Loucy (cell line): Measurements from ENCODE around the gene ZNHIT6.
A peak's percentile ranks its signal among the peaks of the same experiment; 100 is the strongest.
"Not testable (repeated sequence)": the region's sequence is repeated elsewhere in the genome, so short reads cannot be mapped to it uniquely, and the experiment has no call there.

Experiments
- H2AFZ ChIP-seq: fragments of 200-600 bp; sonication (generic); 2 replicates; pipeline ENCODE4 v1.6.0; 2016; ENCODE audit warnings: antibody characterized with exemption, mild to moderate bottlenecking, low read length, moderate library complexity
- H3F3A ChIP-seq: fragments of 200-600 bp; 2 replicates; pipeline ENCODE4 v1.6.0; 2016; ENCODE audit warnings: antibody characterized with exemption, low read depth, mild to moderate bottlenecking
- H3K27me3 ChIP-seq: fragments of 200-600 bp; sonication (generic); 2 replicates; pipeline ENCODE4 v1.6.1; 2014; ENCODE audit warnings: low read length, mild to moderate bottlenecking; ENCODE audit not compliant: insufficient read depth, poor library complexity, severe bottlenecking
- H3K36me3 ChIP-seq: fragments of 200-600 bp; sonication (generic); 2 replicates; pipeline ENCODE4 v1.6.1; 2016; ENCODE audit warnings: low read length; ENCODE audit not compliant: insufficient read depth
- H3K4me1 ChIP-seq: fragments of 200-600 bp; sonication (generic); 2 replicates; pipeline ENCODE4 v1.5.1; 2014; ENCODE audit warnings: low read length, mild to moderate bottlenecking; ENCODE audit not compliant: insufficient read depth, poor library complexity, severe bottlenecking
- H3K4me2 ChIP-seq: fragments of 200-600 bp; sonication (generic); 2 replicates; pipeline ENCODE4 v1.6.0; 2014; ENCODE audit warnings: antibody characterized with exemption, low read length, low read depth, mild to moderate bottlenecking; ENCODE audit not compliant: poor library complexity, severe bottlenecking
- H3K4me3 ChIP-seq: fragments of 200-600 bp; sonication (generic); 2 replicates; pipeline ENCODE4 v1.5.1; 2014; ENCODE audit warnings: low read length, mild to moderate bottlenecking, mixed read lengths; ENCODE audit not compliant: poor library complexity, severe bottlenecking
- H3K79me2 ChIP-seq: fragments of 200-600 bp; sonication (generic); 2 replicates; pipeline ENCODE4 v1.6.1; 2014; ENCODE audit warnings: low read length; ENCODE audit not compliant: insufficient read depth
- H3K9ac ChIP-seq: fragments of 200-600 bp; sonication (generic); 2 replicates; pipeline ENCODE4 v1.6.0; 2014; ENCODE audit warnings: mild to moderate bottlenecking, low read depth, low read length, moderate library complexity; ENCODE audit not compliant: poor library complexity, severe bottlenecking
- H3K9me2 ChIP-seq: fragments of 200-600 bp; sonication (generic); replicated peaks from 2 replicates; pipeline ENCODE4 v1.6.1; 2016; ENCODE audit warnings: low read depth, low read length, mixed read lengths
- H3K9me3 ChIP-seq: fragments of 200-600 bp; sonication (generic); 2 replicates; pipeline ENCODE4 v1.6.1; 2014; ENCODE audit warnings: mild to moderate bottlenecking, antibody characterized with exemption, low read length, low read depth; ENCODE audit not compliant: insufficient read depth
- H4K20me1 ChIP-seq: fragments of 200-600 bp; sonication (generic); 2 replicates; pipeline ENCODE4 v1.6.0; 2014; ENCODE audit warnings: antibody characterized with exemption, low read length, mild to moderate bottlenecking; ENCODE audit not compliant: insufficient read depth, poor library complexity, severe bottlenecking
- CTCF ChIP-seq: fragments of 200-600 bp; sonication (generic); conservative IDR thresholded peaks from 2 replicates; pipeline ENCODE4 v1.5.1; 2014; ENCODE audit warnings: mild to moderate bottlenecking, antibody characterized with exemption, low read length
- EZH2phosphoT487 ChIP-seq: fragments of 200-600 bp; IDR thresholded peaks from 2 replicates; pipeline ENCODE4 v1.6.1; 2018; ENCODE audit warnings: antibody characterized with exemption, mild to moderate bottlenecking, moderate library complexity, borderline replicate concordance

Gene ZNHIT6

GRCh38 chr1:85718678-85719340 lies 10.6 kb upstream of the ZNHIT6 start:
- Histone ChIP-seq H3K4me2 (no peak overlapping the region), H3K79me2 (no peaks in the 10 kb centered on the region), H3K9me2 (no peaks in the 10 kb centered on the region), H3K27me3 (no peaks in the 10 kb centered on the region), H3K4me1 (no peaks in the 10 kb centered on the region), H3K36me3 (no peaks in the 10 kb centered on the region), H3K4me3 (no peak overlapping the region), H3K9ac (no peak overlapping the region), H4K20me1 (no peaks in the 10 kb centered on the region), H3F3A (no peaks in the 10 kb centered on the region), H2AFZ (no peak overlapping the region), H3K9me3 (peaks cover under 1% of the 10 kb centered on the region; the same call in 1 of the 2 replicates)
- TF ChIP-seq EZH2phosphoT487 (no peak), CTCF (no peak)

GRCh38 chr1:85714418-85715114 lies 6.3 kb upstream of the ZNHIT6 start:
- H3K36me3 ChIP-seq, H3K4me1 ChIP-seq, H2AFZ ChIP-seq, H3K4me3 ChIP-seq, H3K9me3 ChIP-seq, H3K27me3 ChIP-seq, H4K20me1 ChIP-seq, H3K9me2 ChIP-seq, H3K9ac ChIP-seq, H3K4me2 ChIP-seq, H3K79me2 ChIP-seq, H3F3A ChIP-seq: not testable (repeated sequence)

DNA sequence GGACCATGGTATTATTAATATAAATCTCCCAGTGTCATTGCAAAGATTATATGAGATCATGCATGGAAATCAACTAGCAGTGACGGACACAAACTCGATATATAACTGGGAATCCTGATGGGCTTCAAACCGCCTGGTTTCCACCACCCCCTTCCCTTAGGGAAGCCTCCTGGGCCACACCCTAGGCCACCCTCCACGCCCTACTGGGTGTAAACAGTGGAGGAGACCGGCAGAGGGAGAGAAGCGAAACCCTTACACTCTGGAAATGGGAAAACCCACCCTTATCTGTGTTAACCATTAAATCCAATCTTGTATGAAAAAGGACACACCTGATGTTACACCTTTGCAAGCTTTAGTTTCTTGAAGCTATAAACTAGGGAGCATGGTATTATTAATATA lies 595 bp upstream of the ZNHIT6 start:
- TF ChIP-seq CTCF (no peak), EZH2phosphoT487 (no peak)
- H3K27me3 ChIP-seq = peaks cover 4% of the 10 kb centered on the region
- H4K20me1 ChIP-seq = peaks cover 5% of the 10 kb centered on the region
- no peaks in the 10 kb centered on the region for H3K9me2 ChIP-seq
- no peaks in the 10 kb centered on the region for H3F3A ChIP-seq
- peaks cover 40% of the 10 kb centered on the region for H3K79me2 ChIP-seq
- peaks cover 5% of the 10 kb centered on the region; the same call in 1 of the 2 replicates for H3K9me3 ChIP-seq
- H3K9ac ChIP-seq = peak overlapping the region; percentile 73
- H3K36me3 ChIP-seq = 0 out of 2 replicates have a peak, but pooled peaks cover 3% of the 10 kb centered on the region
- peak overlapping the region; percentile 90 for H2AFZ ChIP-seq
- H3K4me3 ChIP-seq = peak overlapping the region; percentile 82
- peak overlapping the region; percentile 90 for H3K4me2 ChIP-seq
- H3K4me1 ChIP-seq = peaks cover 27% of the 10 kb centered on the region
